A673 (cell line): ENCODE data around the gene SNRPD2. TPM values are rescaled to one million over a fixed set of nuclear protein-coding genes. Genes with fewer than 3 reads are reported as not detected.
A peak's percentile ranks its signal among the peaks of the same experiment; 100 is the strongest.

Source experiments
- BruUV-seq: library from RNA; stranded (reverse); fragments of 400-500 nt; replicated peaks from 2 replicates; lab custom pipeline; 2021; lab: Mats Ljungman, UMichigan
- CTCF ChIA-PET: fragments of 300-600 bp; sonication (Branson Sonifier 250); formaldehyde crosslinking; loops from one replicate; lab custom pipeline; 2022; ENCODE audit warnings: antibody characterized with exemption; lab: Charles Lee
- POLR2A ChIA-PET: fragments of 300-600 bp; sonication (Branson Sonifier 250); formaldehyde crosslinking; loops from one replicate; lab custom pipeline; 2022; ENCODE audit warnings: antibody characterized with exemption; ENCODE audit not compliant: low non-redundant PET; lab: Charles Lee
- DNase-seq: peaks from one replicate; pipeline ENCODE4 v3.0.0-alpha.2; 2015; ENCODE audit warnings: low spot score
- H3K27ac ChIP-seq: fragments of 200-600 bp; sonication (generic); 2 replicates; pipeline ENCODE4 v1.5.1; 2016; ENCODE audit warnings: mixed run types, low read depth, mild to moderate bottlenecking, mixed read lengths, antibody characterized with exemption, low read length; ENCODE audit not compliant: poor library complexity, severe bottlenecking
- H3K27me3 ChIP-seq: fragments of 200-600 bp; sonication (generic); replicated peaks from 2 replicates; pipeline ENCODE4 v1.6.1; 2017; ENCODE audit warnings: mixed run types, low read depth, mild to moderate bottlenecking, mixed read lengths, antibody characterized with exemption, low read length; ENCODE audit not compliant: insufficient read depth, poor library complexity
- H3K36me3 ChIP-seq: fragments of 200-600 bp; sonication (generic); 2 replicates; pipeline ENCODE4 v1.6.1; 2016; ENCODE audit warnings: mixed run types, mild to moderate bottlenecking, mixed read lengths, antibody characterized with exemption, low read length; ENCODE audit not compliant: insufficient read depth, poor library complexity, severe bottlenecking
- H3K4me1 ChIP-seq: fragments of 200-600 bp; sonication (generic); 2 replicates; pipeline ENCODE4 v1.6.1; 2017; ENCODE audit warnings: mixed run types, mild to moderate bottlenecking, mixed read lengths, antibody characterized with exemption, low read length; ENCODE audit not compliant: insufficient read depth, poor library complexity, severe bottlenecking
- H3K4me3 ChIP-seq: fragments of 200-600 bp; sonication (generic); 2 replicates; pipeline ENCODE4 v1.5.1; 2016; ENCODE audit warnings: low read depth, mixed run types, mild to moderate bottlenecking, mixed read lengths, low read length; ENCODE audit not compliant: poor library complexity, severe bottlenecking
- H3K9me3 ChIP-seq: fragments of 200-600 bp; sonication (generic); 2 replicates; pipeline ENCODE4 v1.6.1; 2016; ENCODE audit warnings: mixed run types, low read depth, mild to moderate bottlenecking, mixed read lengths, antibody characterized with exemption, low read length; ENCODE audit not compliant: poor library complexity, severe bottlenecking
- CTCF ChIP-seq: fragments of 300-800, 200-600 bp; sonication (generic); conservative IDR thresholded peaks from 2 replicates; pipeline ENCODE4 v1.5.1; 2017; ENCODE audit warnings: low read depth, mild to moderate bottlenecking, antibody characterized with exemption, low read length, moderate library complexity, mixed read lengths
- EZH2 ChIP-seq: fragments of 200-600 bp; sonication (generic); IDR thresholded peaks from 2 replicates; pipeline ENCODE4 v1.6.1; 2017; ENCODE audit warnings: borderline replicate concordance, low read depth, mild to moderate bottlenecking, mixed read lengths, antibody characterized with exemption, low read length; ENCODE audit not compliant: poor library complexity, severe bottlenecking
- intact Hi-C: fragments of 100-400 bp; cut with micrococcal nuclease; formaldehyde crosslinking; loops from one replicate; pipeline ENCODE4 v1.10.0; 2022; ENCODE audit not compliant: unreplicated experiment
- total RNA-seq: library from RNA; stranded (reverse); gene quantifications from 2 replicates; pipeline ENCODE4 v1.2.3, GENCODE V29; 2021

SNRPD2 gene
- total RNA-seq, 1 experiment from 2014 or later, result 597 TPM

DNA sequence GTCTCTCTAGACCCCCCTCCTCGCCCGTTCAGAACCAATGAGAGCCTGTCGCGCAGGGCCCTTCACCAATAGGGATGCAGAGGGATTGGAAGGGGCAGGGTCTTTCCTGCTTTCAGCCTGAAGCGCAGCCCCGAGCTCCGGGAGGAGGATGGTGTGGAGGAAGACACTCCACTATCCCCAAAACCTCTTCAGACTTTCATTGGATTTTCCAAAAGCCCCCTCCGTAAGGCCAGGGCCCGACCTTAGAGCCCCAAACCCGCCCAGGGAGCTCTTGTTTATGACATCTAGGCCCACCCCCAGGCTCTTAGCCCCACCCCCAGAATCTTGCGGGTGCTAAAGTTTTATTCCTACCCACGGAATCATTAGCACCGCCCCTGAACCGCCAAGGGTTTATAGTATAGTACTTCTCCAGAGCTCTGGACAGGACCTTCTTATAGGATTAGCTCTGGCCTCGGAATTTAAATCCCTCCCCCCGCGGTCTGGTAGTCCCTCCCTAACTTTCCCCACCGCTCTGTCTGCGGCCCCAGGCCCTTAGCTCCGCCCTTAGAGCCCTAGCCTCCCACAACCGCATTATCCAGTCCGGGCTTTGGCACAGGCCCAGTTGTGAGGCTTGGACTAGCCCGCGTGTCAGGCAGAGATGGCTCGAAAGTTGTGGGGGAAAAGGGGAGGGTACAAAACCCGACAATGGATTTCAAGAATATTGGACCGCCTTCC lies 46.0 kb downstream of the SNRPD2 start:
- H3K27me3 ChIP-seq, result no peaks in the 10 kb centered on the region
- peak; percentile 97 for DNase-seq
- POLR2A ChIA-PET, result no interaction called here
- peak overlapping the region; percentile 43 for H3K4me3 ChIP-seq
- TF ChIP-seq EZH2 (no peak), CTCF (no peak)
- no peak overlapping the region for H3K27ac ChIP-seq
- no TSS peak for BruUV-seq
- H3K9me3 ChIP-seq, result no peaks in the 10 kb centered on the region
- CTCF ChIA-PET, result interaction anchor here (0.6 to 0.7 kb wide), 3 partner anchors 61 to 842 kb away, joined by 3 to 4 read pairs (median 3); no protein-coding TSS in a partner anchor
- H3K36me3 ChIP-seq, result no peaks in the 10 kb centered on the region
- H3K4me1 ChIP-seq, result peaks cover 21% of the 10 kb centered on the region
- intact Hi-C loops, result no loop called here

GRCh38 chr19:45645068-45645630 lies 46.6 kb downstream of the SNRPD2 start:
- H3K4me3 ChIP-seq, result peak overlapping the region; percentile 43
- H3K27ac ChIP-seq, result no peak overlapping the region
- peaks cover 21% of the 10 kb centered on the region for H3K4me1 ChIP-seq
- POLR2A ChIA-PET, result no interaction called here
- CTCF ChIA-PET, result interaction anchor here (0.6 to 0.7 kb wide), 2 partner anchors 60 to 235 kb away, joined by 4 to 10 read pairs; no protein-coding TSS in a partner anchor
- intact Hi-C loops, result no loop called here
- H3K9me3 ChIP-seq, result no peaks in the 10 kb centered on the region
- DNase-seq, result no peak
- BruUV-seq, result no TSS peak
- H3K27me3 ChIP-seq, result no peaks in the 10 kb centered on the region
- TF ChIP-seq CTCF (no peak), EZH2 (no peak)
- no peaks in the 10 kb centered on the region for H3K36me3 ChIP-seq

GRCh38 chr19:45643927-45644771 lies 47.6 kb downstream of the SNRPD2 start:
- intact Hi-C loops, result loop anchor here (1.0 to 5.0 kb wide), 5 partner anchors 37 to 217 kb away; partner anchors contain the start of gene VASP
- H3K4me3 ChIP-seq, result no peak overlapping the region
- peaks cover 21% of the 10 kb centered on the region for H3K4me1 ChIP-seq
- H3K36me3 ChIP-seq, result no peaks in the 10 kb centered on the region
- ChIA-PET POLR2A (no interaction called here), CTCF (no interaction called here)
- TF ChIP-seq EZH2 (no peak), CTCF (no peak)
- H3K27me3 ChIP-seq, result no peaks in the 10 kb centered on the region
- H3K27ac ChIP-seq, result no peak overlapping the region
- no peak for DNase-seq
- no peaks in the 10 kb centered on the region for H3K9me3 ChIP-seq
- no TSS peak for BruUV-seq
